Panc1 (cell line): ENCODE measurements around the gene CCR7. TPM values are rescaled to one million over a fixed set of nuclear protein-coding genes. Genes with fewer than 3 reads are reported as not detected.

Experiments used
- ATAC-seq: fragments of 200-7000 bp; cut with Tn5 transposase; 2 replicates; pipeline ENCODE4 v1.9.1; 2020; ENCODE audit warnings: mild to moderate bottlenecking, moderate library complexity
- BruUV-seq: library from RNA; stranded (reverse); fragments of 400-500 nt; replicated peaks from 2 replicates; lab custom pipeline; 2021; lab: Mats Ljungman, UMichigan
- CTCF ChIA-PET: fragments of 300-600 bp; sonication (Branson Sonifier 250); formaldehyde crosslinking; loops from one replicate; lab custom pipeline; 2022; ENCODE audit warnings: antibody characterized with exemption; lab: Charles Lee
- POLR2A ChIA-PET: fragments of 300-600 bp; sonication (Branson Sonifier 250); formaldehyde crosslinking; loops from one replicate; lab custom pipeline; 2022; ENCODE audit warnings: antibody characterized with exemption; lab: Charles Lee
- DNase-seq: peaks from one replicate; pipeline ENCODE4 v3.0.0-alpha.2; 2010; ENCODE audit warnings: low read depth, low spot score
- H3K27ac ChIP-seq: 2 replicates; pipeline ENCODE4 v1.5.1; 2011; ENCODE audit warnings: mild to moderate bottlenecking, low read length, inconsistent platforms
- H3K27me3 ChIP-seq: fragments of 200-500 bp; sonication (Bioruptor generic); 2 replicates; pipeline ENCODE4 v1.6.0; 2014; ENCODE audit warnings: low read length, inconsistent platforms; ENCODE audit not compliant: control insufficient read depth, insufficient read depth
- H3K36me3 ChIP-seq: fragments of 200-500 bp; sonication (Bioruptor generic); 2 replicates; pipeline ENCODE4 v1.5.1; 2014; ENCODE audit warnings: inconsistent platforms, mild to moderate bottlenecking, low read length, moderate library complexity; ENCODE audit not compliant: control insufficient read depth, insufficient read depth
- H3K4me1 ChIP-seq: 2 replicates; pipeline ENCODE4 v1.5.1; 2011; ENCODE audit warnings: inconsistent platforms, mild to moderate bottlenecking, low read length, moderate library complexity; ENCODE audit not compliant: control insufficient read depth, insufficient read depth
- H3K4me3 ChIP-seq, 2 experiments: 2 replicates each; pipeline ENCODE4 v1.5.1; 2011 to 2012; ENCODE audit warnings: low read depth in 2 of 2, low read length in 2 of 2, mild to moderate bottlenecking in 2 of 2, inconsistent platforms in 1 of 2, moderate library complexity in 1 of 2
- H3K9me3 ChIP-seq: fragments of 200-500 bp; sonication (Bioruptor generic); 2 replicates; pipeline ENCODE4 v1.5.1; 2014; ENCODE audit warnings: low read depth, mild to moderate bottlenecking, inconsistent platforms, low read length, moderate library complexity; ENCODE audit not compliant: control insufficient read depth, insufficient read depth
- POLR2AphosphoS5 ChIP-seq: IDR thresholded peaks from 2 replicates; pipeline ENCODE4 v1.6.1; 2012; ENCODE audit warnings: mild to moderate bottlenecking, low read depth, low read length, moderate library complexity
- SIN3A ChIP-seq: IDR thresholded peaks from 2 replicates; pipeline ENCODE4 v1.6.1; 2012; ENCODE audit warnings: low read depth, mild to moderate bottlenecking, low read length, moderate library complexity, borderline replicate concordance; ENCODE audit not compliant: insufficient read depth
- TCF7L2 ChIP-seq: IDR thresholded peaks from 2 replicates; pipeline ENCODE4 v1.6.1; 2011; ENCODE audit warnings: mild to moderate bottlenecking, low read depth, low read length, inconsistent platforms
- in situ Hi-C: cut with HindIII; loops from 2 replicates; pipeline ENCODE4 v1.10.0; 2016; ENCODE audit warnings: low sequenced_read_pairs, low pct_unique_long_range_greater_than_20kb
- intact Hi-C: fragments of 100-400 bp; cut with micrococcal nuclease; formaldehyde crosslinking; loops from one replicate; pipeline ENCODE4 v1.10.0; 2022; ENCODE audit not compliant: unreplicated experiment
- total RNA-seq: library from RNA; stranded (reverse); gene quantifications from one replicate; pipeline ENCODE4 v1.2.1, GENCODE V29; 2021; ENCODE audit not compliant: unreplicated experiment
- TF ChIP-seq, protein P1 (sequence below), 2 experiments: IDR thresholded peaks; 2 replicates each; pipeline ENCODE4 v1.6.1; 2011 to 2012; ENCODE audit warnings: low read depth in 2 of 2, control low read depth in 1 of 2, low read length in 1 of 2, mild to moderate bottlenecking in 1 of 2, moderate library complexity in 1 of 2; ENCODE audit not compliant: insufficient read depth in 1 of 2
- TF ChIP-seq, protein P2 (sequence below): fragments of 450-650 bp; IDR thresholded peaks from 2 replicates; pipeline ENCODE4 v1.5.1; 2017; ENCODE audit warnings: mild to moderate bottlenecking

The CCR7 gene
- total RNA-seq, 1 experiment from 2014 or later = 0.44 TPM

DNA sequence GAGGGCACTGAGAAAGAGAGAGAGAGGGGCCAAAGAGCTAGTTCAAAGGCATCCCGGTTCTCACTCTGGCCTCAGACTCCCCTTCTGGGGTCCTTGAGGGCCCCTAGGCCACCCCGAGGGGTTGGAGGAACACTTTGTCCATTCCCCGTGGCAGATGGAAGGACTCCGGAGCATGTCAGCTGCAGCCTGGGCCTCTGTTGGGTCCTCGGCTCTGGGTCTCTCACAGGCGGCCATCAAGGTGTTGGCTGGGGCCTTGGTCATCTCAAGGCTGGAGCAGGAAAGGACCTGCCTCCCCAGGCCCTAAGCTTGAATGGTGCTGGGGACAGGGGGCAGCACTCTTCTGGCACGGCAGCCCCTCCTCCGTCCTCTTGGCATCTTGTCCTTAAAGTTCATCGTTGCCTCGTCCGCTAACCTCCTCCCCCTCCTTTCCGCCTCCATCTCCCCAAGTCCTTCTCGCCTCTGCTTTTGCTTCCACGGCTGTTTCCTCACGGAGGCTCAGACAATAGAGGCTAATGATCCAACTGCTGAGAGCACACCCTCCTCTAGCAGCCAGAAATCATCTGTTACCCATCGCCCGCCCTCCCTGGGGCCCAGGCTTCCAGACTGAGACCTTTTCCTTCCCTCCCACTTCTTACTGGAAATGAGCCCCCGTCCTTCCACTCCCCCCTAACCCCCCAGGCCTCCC is 23.3 kb downstream of the CCR7 start:
- in situ Hi-C loops = no loop called here
- H3K27ac ChIP-seq = no peak overlapping the region
- ChIA-PET CTCF (interaction anchor here (0.5 to 0.6 kb wide), 2 partner anchors 9 to 1064 kb away, joined by 3 to 5 read pairs; no protein-coding TSS in a partner anchor), POLR2A (interaction anchor here (0.6 kb wide), 1 partner anchor 13 kb away, joined by 4 read pairs; no protein-coding TSS in a partner anchor)
- DNase-seq (no peak), ATAC-seq (no peak)
- no peaks in the 10 kb centered on the region for H3K36me3 ChIP-seq
- H3K27me3 ChIP-seq = no peaks in the 10 kb centered on the region
- intact Hi-C loops = no loop called here
- no TSS peak for BruUV-seq
- H3K4me1 ChIP-seq = no peaks in the 10 kb centered on the region
- H3K9me3 ChIP-seq = no peaks in the 10 kb centered on the region
- TF ChIP-seq SIN3A (no peak), TCF7L2 (no peak), POLR2AphosphoS5 (no peak)
- TF ChIP-seq, protein P1, sequence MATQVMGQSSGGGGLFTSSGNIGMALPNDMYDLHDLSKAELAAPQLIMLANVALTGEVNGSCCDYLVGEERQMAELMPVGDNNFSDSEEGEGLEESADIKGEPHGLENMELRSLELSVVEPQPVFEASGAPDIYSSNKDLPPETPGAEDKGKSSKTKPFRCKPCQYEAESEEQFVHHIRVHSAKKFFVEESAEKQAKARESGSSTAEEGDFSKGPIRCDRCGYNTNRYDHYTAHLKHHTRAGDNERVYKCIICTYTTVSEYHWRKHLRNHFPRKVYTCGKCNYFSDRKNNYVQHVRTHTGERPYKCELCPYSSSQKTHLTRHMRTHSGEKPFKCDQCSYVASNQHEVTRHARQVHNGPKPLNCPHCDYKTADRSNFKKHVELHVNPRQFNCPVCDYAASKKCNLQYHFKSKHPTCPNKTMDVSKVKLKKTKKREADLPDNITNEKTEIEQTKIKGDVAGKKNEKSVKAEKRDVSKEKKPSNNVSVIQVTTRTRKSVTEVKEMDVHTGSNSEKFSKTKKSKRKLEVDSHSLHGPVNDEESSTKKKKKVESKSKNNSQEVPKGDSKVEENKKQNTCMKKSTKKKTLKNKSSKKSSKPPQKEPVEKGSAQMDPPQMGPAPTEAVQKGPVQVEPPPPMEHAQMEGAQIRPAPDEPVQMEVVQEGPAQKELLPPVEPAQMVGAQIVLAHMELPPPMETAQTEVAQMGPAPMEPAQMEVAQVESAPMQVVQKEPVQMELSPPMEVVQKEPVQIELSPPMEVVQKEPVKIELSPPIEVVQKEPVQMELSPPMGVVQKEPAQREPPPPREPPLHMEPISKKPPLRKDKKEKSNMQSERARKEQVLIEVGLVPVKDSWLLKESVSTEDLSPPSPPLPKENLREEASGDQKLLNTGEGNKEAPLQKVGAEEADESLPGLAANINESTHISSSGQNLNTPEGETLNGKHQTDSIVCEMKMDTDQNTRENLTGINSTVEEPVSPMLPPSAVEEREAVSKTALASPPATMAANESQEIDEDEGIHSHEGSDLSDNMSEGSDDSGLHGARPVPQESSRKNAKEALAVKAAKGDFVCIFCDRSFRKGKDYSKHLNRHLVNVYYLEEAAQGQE (IDR thresholded peaks at IDR 0.05; ENCODE audit: insufficient read depth in 1 of 2, low read depth in 2 of 2, low read length in 1 of 2) = no peak
- TF ChIP-seq, protein P2, sequence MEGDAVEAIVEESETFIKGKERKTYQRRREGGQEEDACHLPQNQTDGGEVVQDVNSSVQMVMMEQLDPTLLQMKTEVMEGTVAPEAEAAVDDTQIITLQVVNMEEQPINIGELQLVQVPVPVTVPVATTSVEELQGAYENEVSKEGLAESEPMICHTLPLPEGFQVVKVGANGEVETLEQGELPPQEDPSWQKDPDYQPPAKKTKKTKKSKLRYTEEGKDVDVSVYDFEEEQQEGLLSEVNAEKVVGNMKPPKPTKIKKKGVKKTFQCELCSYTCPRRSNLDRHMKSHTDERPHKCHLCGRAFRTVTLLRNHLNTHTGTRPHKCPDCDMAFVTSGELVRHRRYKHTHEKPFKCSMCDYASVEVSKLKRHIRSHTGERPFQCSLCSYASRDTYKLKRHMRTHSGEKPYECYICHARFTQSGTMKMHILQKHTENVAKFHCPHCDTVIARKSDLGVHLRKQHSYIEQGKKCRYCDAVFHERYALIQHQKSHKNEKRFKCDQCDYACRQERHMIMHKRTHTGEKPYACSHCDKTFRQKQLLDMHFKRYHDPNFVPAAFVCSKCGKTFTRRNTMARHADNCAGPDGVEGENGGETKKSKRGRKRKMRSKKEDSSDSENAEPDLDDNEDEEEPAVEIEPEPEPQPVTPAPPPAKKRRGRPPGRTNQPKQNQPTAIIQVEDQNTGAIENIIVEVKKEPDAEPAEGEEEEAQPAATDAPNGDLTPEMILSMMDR = no peak
- no peak overlapping the region for H3K4me3 ChIP-seq

DNA sequence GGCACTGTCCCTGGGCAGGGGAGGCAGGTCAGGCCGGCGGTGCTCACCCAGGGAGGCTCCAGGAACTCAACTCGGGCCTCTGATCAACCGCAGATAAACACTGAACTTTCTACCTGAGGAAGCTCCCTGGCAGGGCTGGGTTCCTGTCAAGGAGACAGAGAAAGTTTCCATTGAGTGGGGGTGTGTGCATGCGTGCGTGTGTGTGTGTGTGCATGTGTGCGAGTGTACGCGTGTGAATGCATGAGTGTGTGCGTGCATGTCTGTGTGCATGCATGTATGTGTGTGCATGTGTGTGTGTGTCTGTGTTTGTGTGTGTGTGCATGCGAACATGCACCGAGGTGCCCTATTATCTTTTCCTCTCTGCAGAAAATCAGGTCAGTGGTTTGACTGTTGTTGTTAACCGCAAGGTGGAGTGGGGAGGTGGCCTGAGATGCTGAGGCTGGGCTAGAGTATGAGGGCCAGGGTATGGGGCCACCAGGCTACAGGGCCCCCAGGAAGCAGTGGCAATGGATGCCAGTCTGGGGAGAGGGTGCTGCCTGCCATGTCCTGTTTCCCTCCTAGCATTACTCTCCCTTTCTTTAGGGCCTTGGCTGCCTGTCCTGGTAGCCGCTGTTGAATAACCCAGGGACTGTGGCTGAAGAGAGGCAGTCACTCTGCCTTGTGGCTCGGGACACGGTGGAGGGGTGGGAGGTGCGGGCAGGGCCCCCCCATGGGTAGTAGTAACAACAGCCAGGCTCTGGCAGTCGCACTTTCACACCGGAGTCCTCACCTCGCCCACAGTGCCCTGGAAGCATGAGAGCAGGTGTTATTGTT is 24.0 kb downstream of the CCR7 start:
- no peak for DNase-seq
- ATAC-seq = no peak
- Histone ChIP-seq H3K36me3 (no peaks in the 10 kb centered on the region), H3K27me3 (no peaks in the 10 kb centered on the region), H3K27ac (no peak overlapping the region), H3K4me3 (no peak overlapping the region), H3K9me3 (no peaks in the 10 kb centered on the region), H3K4me1 (no peaks in the 10 kb centered on the region)
- no TSS peak for BruUV-seq
- no peak for TF ChIP-seq SIN3A
- no peak for TF ChIP-seq POLR2AphosphoS5
- TF ChIP-seq TCF7L2 = no peak
- TF ChIP-seq, protein P1 (IDR thresholded peaks at IDR 0.05; ENCODE audit: insufficient read depth in 1 of 2, low read depth in 2 of 2, low read length in 1 of 2) = no peak
- TF ChIP-seq, protein P2 = no peak
- POLR2A ChIA-PET = interaction anchor here (0.6 kb wide), 1 partner anchor 193 kb away, joined by 5 read pairs; no protein-coding TSS in a partner anchor
- CTCF ChIA-PET = interaction anchor here (0.6 kb wide), 1 partner anchor 8 kb away, joined by 3 read pairs; no protein-coding TSS in a partner anchor
- intact Hi-C loops (no loop called here), in situ Hi-C loops (no loop called here)
